HEK293T (cell line): ENCODE results near the gene FSCN2.

Experiments
- CTCF ChIA-PET: fragments of 350-600 bp; formaldehyde crosslinking; extraction: SDS; loops from one replicate; lab custom pipeline; 2021; ENCODE audit warnings: antibody characterized with exemption, inconsistent platforms; lab: Yijun Ruan, JAX
- POLR2A ChIA-PET: fragments of 350-600 bp; formaldehyde crosslinking; extraction: SDS; loops from one replicate; lab custom pipeline; 2020; ENCODE audit warnings: antibody characterized with exemption, inconsistent platforms; lab: Yijun Ruan, JAX
- DNase-seq: peaks from one replicate; pipeline ENCODE4 v3.0.0; 2012; ENCODE audit warnings: mixed read lengths; ENCODE audit errors: extremely low spot score
- ARNT ChIP-seq: fragments of 450-650 bp; IDR thresholded peaks from 2 replicates; pipeline ENCODE4 v1.6.1; 2017; ENCODE audit warnings: mild to moderate bottlenecking
- BHLHE40 ChIP-seq: fragments of 450-650 bp; IDR thresholded peaks from 2 replicates; pipeline ENCODE4 v1.6.1; 2016; ENCODE audit warnings: mild to moderate bottlenecking, moderate library complexity, borderline replicate concordance
- CTBP1 ChIP-seq: fragments of 450-650 bp; IDR thresholded peaks from 2 replicates; pipeline ENCODE4 v1.6.1; 2016; ENCODE audit warnings: borderline replicate concordance
- ELF4 ChIP-seq: fragments of 450-650 bp; IDR thresholded peaks from 2 replicates; pipeline ENCODE4 v1.6.1; 2017; ENCODE audit warnings: antibody characterized with exemption
- FOXA1 ChIP-seq: fragments of 450-650 bp; IDR thresholded peaks from 2 replicates; pipeline ENCODE4 v1.6.1; 2016; ENCODE audit warnings: mild to moderate bottlenecking
- FOXK2 ChIP-seq: fragments of 450-650 bp; IDR thresholded peaks from 2 replicates; pipeline ENCODE4 v1.6.1; 2016; ENCODE audit warnings: mild to moderate bottlenecking
- FOXM1 ChIP-seq: fragments of 450-650 bp; IDR thresholded peaks from 2 replicates; pipeline ENCODE4 v1.6.1; 2017; ENCODE audit warnings: mild to moderate bottlenecking, borderline replicate concordance
- HDGF ChIP-seq: fragments of 450-650 bp; IDR thresholded peaks from 2 replicates; pipeline ENCODE4 v1.6.1; 2017; ENCODE audit warnings: antibody characterized with exemption, borderline replicate concordance
- L3MBTL2 ChIP-seq: fragments of 450-650 bp; conservative IDR thresholded peaks from 2 replicates; pipeline ENCODE4 v1.6.1; 2016; ENCODE audit warnings: mild to moderate bottlenecking
- LEF1 ChIP-seq: fragments of 450-650 bp; IDR thresholded peaks from 2 replicates; pipeline ENCODE4 v1.6.1; 2017; ENCODE audit warnings: mild to moderate bottlenecking, borderline replicate concordance
- NFRKB ChIP-seq: fragments of 450-650 bp; IDR thresholded peaks from 2 replicates; pipeline ENCODE4 v1.6.1; 2016; ENCODE audit warnings: mild to moderate bottlenecking, moderate library complexity
- PKNOX1 ChIP-seq: fragments of 450-650 bp; IDR thresholded peaks from 2 replicates; pipeline ENCODE4 v1.6.1; 2016
- SP1 ChIP-seq: fragments of 450-650 bp; IDR thresholded peaks from 2 replicates; pipeline ENCODE4 v1.6.1; 2017
- SUZ12 ChIP-seq: fragments of 450-650 bp; IDR thresholded peaks from 2 replicates; pipeline ENCODE4 v1.6.1; 2016; ENCODE audit warnings: mild to moderate bottlenecking
- TARDBP ChIP-seq: fragments of 450-650 bp; IDR thresholded peaks from 2 replicates; pipeline ENCODE4 v1.6.1; 2016
- ZNF384 ChIP-seq: fragments of 450-650 bp; IDR thresholded peaks from 2 replicates; pipeline ENCODE4 v1.6.1; 2016

The FSCN2 gene

DNA sequence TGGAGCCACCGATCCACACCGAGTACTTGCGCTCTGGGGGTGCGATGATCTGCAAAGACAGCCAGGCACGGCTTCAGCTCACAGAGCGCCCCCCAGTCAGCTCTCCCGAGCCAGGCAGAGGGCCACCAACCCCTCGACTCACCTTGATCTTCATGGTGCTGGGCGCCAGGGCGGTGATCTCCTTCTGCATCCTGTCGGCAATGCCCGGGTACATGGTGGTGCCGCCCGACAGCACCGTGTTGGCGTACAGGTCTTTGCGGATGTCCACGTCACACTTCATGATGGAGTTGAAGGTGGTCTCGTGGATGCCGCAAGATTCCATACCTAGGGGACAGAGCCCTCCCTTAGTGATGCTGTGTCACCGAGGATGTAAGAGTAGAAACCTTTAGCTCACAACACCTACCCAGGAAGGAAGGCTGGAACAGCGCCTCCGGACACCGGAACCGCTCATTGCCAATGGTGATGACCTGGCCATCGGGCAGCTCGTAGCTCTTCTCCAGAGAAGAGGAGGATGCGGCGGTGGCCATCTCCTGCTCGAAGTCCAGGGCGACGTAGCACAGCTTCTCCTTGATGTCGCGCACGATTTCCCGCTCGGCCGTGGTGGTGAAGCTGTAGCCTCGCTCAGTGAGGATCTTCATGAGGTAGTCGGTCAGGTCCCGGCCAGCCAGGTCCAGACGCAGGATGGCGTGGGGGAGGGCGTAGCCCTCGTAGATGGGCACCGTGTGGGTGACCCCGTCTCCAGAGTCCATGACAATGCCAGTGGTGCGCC is 17.2 kb upstream of the FSCN2 start:
- ChIA-PET CTCF (interaction anchor here (1.0 to 1.2 kb wide), 2 partner anchors 26 to 114 kb away, joined by 3 to 6 read pairs; no protein-coding TSS in a partner anchor), POLR2A (interaction anchor here (0.8 to 7.5 kb wide), 10 partner anchors 11 to 272 kb away, joined by 3 to 66 read pairs (median 4); partner anchors contain the start of genes BAHCC1, FAAP100 and NDUFAF8)

DNA sequence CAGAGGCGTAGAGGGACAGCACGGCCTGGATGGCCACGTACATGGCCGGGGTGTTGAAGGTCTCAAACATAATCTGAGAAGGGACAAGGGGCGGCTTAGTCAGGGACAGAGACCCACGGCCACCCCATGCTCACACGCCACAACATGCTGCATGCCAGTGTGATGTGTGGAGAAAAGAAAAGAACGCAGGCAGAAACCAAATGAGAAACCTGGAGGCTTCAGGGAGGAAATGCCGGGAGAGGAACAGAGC is 16.7 kb upstream of the FSCN2 start:
- no peak for DNase-seq
- no peak for TF ChIP-seq SP1
- no peak for TF ChIP-seq FOXM1
- no peak for TF ChIP-seq LEF1
- TF ChIP-seq ARNT, result no peak
- no peak for TF ChIP-seq TARDBP
- TF ChIP-seq HDGF, result no peak
- TF ChIP-seq ZNF384, result no peak
- no peak for TF ChIP-seq L3MBTL2
- no peak for TF ChIP-seq NFRKB
- TF ChIP-seq BHLHE40, result no peak
- TF ChIP-seq CTBP1, result no peak
- CTCF ChIA-PET, result interaction anchor here (1.0 kb wide), 1 partner anchor 115 kb away, joined by 3 read pairs; no protein-coding TSS in a partner anchor
- POLR2A ChIA-PET, result interaction anchor here (1.0 to 7.5 kb wide), 7 partner anchors 12 to 219 kb away, joined by 3 to 66 read pairs (median 6); partner anchors contain the start of gene BAHCC1

More for the DNA sequence above, 17.2 kb upstream of the FSCN2 start:
- no peak for DNase-seq
- TF ChIP-seq LEF1, result no peak
- no peak for TF ChIP-seq FOXA1
- no peak for TF ChIP-seq ARNT
- no peak for TF ChIP-seq TARDBP
- no peak for TF ChIP-seq CTBP1
- no peak for TF ChIP-seq SP1
- TF ChIP-seq PKNOX1, result no peak
- TF ChIP-seq ZNF384, result no peak
- TF ChIP-seq L3MBTL2, result no peak
- TF ChIP-seq SUZ12, result no peak
- no peak for TF ChIP-seq FOXM1
- TF ChIP-seq ELF4, result no peak
- no peak for TF ChIP-seq HDGF
- no peak for TF ChIP-seq NFRKB
- TF ChIP-seq BHLHE40, result no peak
- no peak for TF ChIP-seq FOXK2

GRCh38 chr17:81511804-81512561 is 16.2 kb upstream of the FSCN2 start:
- ChIA-PET POLR2A (interaction anchor here (1.1 to 7.5 kb wide), 10 partner anchors 10 to 241 kb away, joined by 3 to 66 read pairs (median 6); partner anchors contain the start of genes BAHCC1 and FAAP100), CTCF (no interaction called here)
- TF ChIP-seq NFRKB (no peak), LEF1 (0 out of 2 replicates have a peak, but pooled peaks have one; percentile 26), ZNF384 (no peak)
- DNase-seq, result no peak

DNA sequence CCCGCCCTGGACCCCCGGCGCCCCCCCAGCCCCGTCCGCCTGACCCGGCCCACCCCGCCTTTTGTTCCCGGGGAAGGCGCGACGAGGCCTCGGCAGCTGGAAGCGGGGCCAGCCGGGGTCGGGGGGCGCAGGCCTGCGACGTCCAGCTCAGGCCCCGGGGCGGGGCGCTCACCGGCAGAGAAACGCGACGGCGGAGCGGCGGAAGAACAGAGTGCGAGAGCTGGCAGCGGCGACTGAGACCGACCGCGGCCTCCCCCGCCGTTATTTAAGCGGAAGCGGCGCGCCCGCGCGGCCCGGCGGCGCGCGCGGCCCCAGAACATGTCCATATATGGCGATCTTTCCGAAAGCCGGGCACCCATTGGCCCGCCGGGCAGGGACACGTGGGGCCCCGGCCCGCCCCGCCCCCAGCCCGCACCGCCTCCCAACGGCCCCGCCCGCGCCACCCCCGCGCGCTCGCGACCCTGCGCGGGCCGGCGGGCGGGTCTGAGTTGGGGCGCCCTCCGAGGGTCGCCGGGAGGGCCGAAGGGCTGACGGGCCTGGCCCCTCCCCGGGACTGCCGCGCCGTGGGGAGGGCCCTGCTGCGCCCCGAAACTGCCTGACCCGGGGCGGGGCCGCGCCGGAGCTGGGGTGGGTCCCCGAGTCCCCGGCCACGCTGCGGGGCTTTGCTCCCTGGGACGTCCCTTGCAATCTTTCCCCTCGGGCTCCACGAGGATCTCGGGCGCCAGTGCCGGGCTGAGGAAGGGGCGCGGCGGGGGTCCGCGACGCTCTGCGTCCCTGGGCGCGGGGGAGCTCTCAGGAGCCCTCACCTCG is 15.4 kb upstream of the FSCN2 start, which contains the start of gene ACTG1:
Gene ACTG1, minus strand, starts transcription at position 238 of the 810 bp plus-strand sequence. CDS start 445 bp downstream, outside the sequence.
- CTCF ChIA-PET, result interaction anchor here (1.0 kb wide), 1 partner anchor 221 kb away, joined by 3 read pairs; no protein-coding TSS in a partner anchor

DNA sequence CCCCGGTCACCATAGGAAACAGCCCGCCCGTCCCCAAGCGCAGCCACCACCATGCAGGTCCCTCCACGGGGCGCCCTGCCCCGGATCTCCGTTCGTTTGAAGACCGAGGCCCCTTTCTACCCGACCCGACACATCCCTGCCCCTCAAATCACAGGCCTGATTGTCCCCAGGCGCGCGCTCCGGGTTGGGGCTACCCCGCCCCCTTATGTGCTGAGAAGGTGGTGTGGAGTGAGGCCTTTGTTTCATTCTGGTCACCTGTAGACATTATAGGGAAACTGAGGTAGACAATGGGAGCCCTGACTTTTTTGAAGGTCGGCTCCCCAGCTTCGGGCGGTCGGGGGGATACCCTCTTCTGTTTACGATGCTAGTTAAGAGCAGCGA is 14.8 kb upstream of the FSCN2 start:
- CTCF ChIA-PET, result interaction anchor here (1.0 kb wide), 1 partner anchor 221 kb away, joined by 3 read pairs; no protein-coding TSS in a partner anchor
- POLR2A ChIA-PET, result interaction anchor here (0.6 to 7.5 kb wide), 11 partner anchors 10 to 242 kb away, joined by 3 to 66 read pairs (median 4); partner anchors contain the start of gene FAAP100
- TF ChIP-seq L3MBTL2, result no peak
- no peak for TF ChIP-seq LEF1
- TF ChIP-seq FOXM1, result no peak
- TF ChIP-seq NFRKB, result no peak
- no peak for TF ChIP-seq ZNF384
- TF ChIP-seq ELF4, result no peak
- no peak for TF ChIP-seq HDGF
- TF ChIP-seq ARNT, result no peak
- no peak for TF ChIP-seq SP1
- TF ChIP-seq SUZ12, result no peak
- no peak for TF ChIP-seq CTBP1
- no peak for TF ChIP-seq TARDBP
- no peak for TF ChIP-seq FOXK2
- TF ChIP-seq PKNOX1, result no peak
- no peak for TF ChIP-seq BHLHE40
- DNase-seq, result peak; percentile 53

More for the DNA sequence above, 15.4 kb upstream of the FSCN2 start, which contains the start of gene ACTG1:
- TF ChIP-seq ELF4, result no peak; the same call in 1 of the 2 replicates
- peak; percentile 57; the same call in 1 of the 2 replicates for TF ChIP-seq TARDBP
- no peak for TF ChIP-seq FOXA1
- 0 out of 2 replicates have a peak, but pooled peaks have one; percentile 43 for TF ChIP-seq LEF1
- no peak for TF ChIP-seq NFRKB
- TF ChIP-seq ZNF384, result no peak
- no peak for TF ChIP-seq ARNT
- peak; percentile 36; the same call in 1 of the 2 replicates for TF ChIP-seq FOXM1
- peak; percentile 96 for DNase-seq
- POLR2A ChIA-PET, result interaction anchor here (0.6 to 7.5 kb wide), 13 partner anchors 10 to 241 kb away, joined by 3 to 66 read pairs (median 4); partner anchors contain the start of genes BAHCC1 and FAAP100
